PC-3 (cell line): ENCODE data around the gene TMEM129. TPM values are rescaled to one million over a fixed set of nuclear protein-coding genes. Genes with fewer than 3 reads are reported as not detected.
A peak's percentile ranks its signal among the peaks of the same experiment; 100 is the strongest.

Experiments
- ATAC-seq: fragments of 200-7000 bp; cut with Tn5 transposase; 2 replicates; pipeline ENCODE4 v1.9.1; 2020; ENCODE audit warnings: mild to moderate bottlenecking, moderate library complexity
- BruUV-seq: library from RNA; stranded (reverse); fragments of 400-500 nt; replicated peaks from 2 replicates; lab custom pipeline; 2021; lab: Mats Ljungman, UMichigan
- CTCF ChIA-PET: fragments of 300-600 bp; sonication (Branson Sonifier 250); formaldehyde crosslinking; loops from one replicate; lab custom pipeline; 2022; ENCODE audit warnings: antibody characterized with exemption; lab: Charles Lee
- POLR2A ChIA-PET: fragments of 300-600 bp; sonication (Branson Sonifier 250); formaldehyde crosslinking; loops from one replicate; lab custom pipeline; 2022; ENCODE audit warnings: antibody characterized with exemption; ENCODE audit not compliant: unreplicated experiment; lab: Charles Lee
- DNase-seq: peaks from one replicate; pipeline ENCODE4 v3.0.0-alpha.2; 2015
- H2AFZ ChIP-seq: fragments of 300-600 bp; sonication (generic); 2 replicates; pipeline ENCODE4 v1.6.0; 2016; ENCODE audit warnings: antibody characterized with exemption, low read length
- H3F3A ChIP-seq: fragments of 300-600 bp; sonication (generic); one replicate; pipeline ENCODE4 v1.6.0; 2017; ENCODE audit warnings: antibody characterized with exemption, low read length, control low read depth, mild to moderate bottlenecking; ENCODE audit not compliant: unreplicated experiment
- H3K27ac ChIP-seq: fragments of 300-600 bp; sonication (generic); 2 replicates; pipeline ENCODE4 v1.5.1; 2016; ENCODE audit warnings: mild to moderate bottlenecking, low read length
- H3K27me3 ChIP-seq: fragments of 300-600 bp; sonication (generic); 2 replicates; pipeline ENCODE4 v1.6.1; 2016; ENCODE audit warnings: low read length, mixed read lengths
- H3K36me3 ChIP-seq: fragments of 300-600 bp; sonication (generic); 2 replicates; pipeline ENCODE4 v1.6.1; 2016; ENCODE audit warnings: low read depth, mixed run types, low read length, mixed read lengths
- H3K4me1 ChIP-seq: fragments of 300-600 bp; sonication (generic); 2 replicates; pipeline ENCODE4 v1.5.1; 2016; ENCODE audit warnings: low read length; ENCODE audit not compliant: insufficient read depth
- H3K4me2 ChIP-seq: fragments of 300-600 bp; sonication (generic); 2 replicates; pipeline ENCODE4 v1.6.0; 2016; ENCODE audit warnings: low read length
- H3K4me3 ChIP-seq: fragments of 300-600 bp; sonication (generic); 2 replicates; pipeline ENCODE4 v1.5.1; 2016; ENCODE audit warnings: mild to moderate bottlenecking, low read length, mixed read lengths
- H3K79me2 ChIP-seq: fragments of 300-600 bp; sonication (generic); 2 replicates; pipeline ENCODE4 v1.6.1; 2017; ENCODE audit warnings: low read length, mixed read lengths
- H3K9ac ChIP-seq: fragments of 300-600 bp; sonication (generic); 2 replicates; pipeline ENCODE4 v1.6.0; 2016; ENCODE audit warnings: mild to moderate bottlenecking, low read length
- H3K9me2 ChIP-seq: fragments of 300-600 bp; sonication (generic); replicated peaks from 2 replicates; pipeline ENCODE4 v1.6.1; 2016; ENCODE audit warnings: mixed run types, low read length, mixed read lengths
- H3K9me3 ChIP-seq: fragments of 300-600 bp; sonication (generic); 2 replicates; pipeline ENCODE4 v1.6.1; 2016; ENCODE audit warnings: low read length, mixed read lengths
- H4K20me1 ChIP-seq: fragments of 300-600 bp; sonication (generic); 2 replicates; pipeline ENCODE4 v1.6.1; 2016; ENCODE audit warnings: low read length, mixed read lengths
- CTCF ChIP-seq: fragments of 300-600 bp; sonication (generic); conservative IDR thresholded peaks from 2 replicates; pipeline ENCODE4 v1.5.1; 2017; ENCODE audit warnings: antibody characterized with exemption, low read depth, mild to moderate bottlenecking, low read length
- EZH2 ChIP-seq: fragments of 300-600 bp; sonication (generic); IDR thresholded peaks from one replicate; pipeline ENCODE4 v1.6.1; 2017; ENCODE audit warnings: antibody characterized with exemption, mild to moderate bottlenecking, low read length; ENCODE audit not compliant: unreplicated experiment
- EZH2phosphoT487 ChIP-seq: fragments of 300-600 bp; sonication (generic); IDR thresholded peaks from 2 replicates; pipeline ENCODE4 v1.6.1; 2018; ENCODE audit warnings: mild to moderate bottlenecking, antibody characterized with exemption, low read length, borderline replicate concordance
- intact Hi-C: fragments of 100-400 bp; cut with micrococcal nuclease; formaldehyde crosslinking; loops from 2 replicates; pipeline ENCODE4 v1.9.0; 2023
- total RNA-seq: library from RNA; depleted of rRNA; stranded (reverse); fragments of >200 nt; gene quantifications from 2 replicates; pipeline ENCODE4 v1.2.3, GENCODE V29; 2014

TMEM129 gene
- total RNA-seq, 1 experiment from 2014 or later, result 28.6 TPM

- ChIA-PET POLR2A (interaction anchor here (0.7 kb wide), 1 partner anchor 18 kb away, joined by 7 read pairs; no protein-coding TSS in a partner anchor), CTCF (interaction anchor here (0.5 to 1.0 kb wide), 2 partner anchors 21 to 37 kb away, joined by 3 to 5 read pairs; no protein-coding TSS in a partner anchor)
- Histone ChIP-seq H3K4me1 (peaks cover 23% of the 10 kb centered on the region), H3K9ac (peak overlapping the region; percentile 99; the same call in 1 of the 2 replicates), H4K20me1 (peaks cover 14% of the 10 kb centered on the region; the same call in 1 of the 2 replicates), H3K79me2 (peaks cover 89% of the 10 kb centered on the region), H3K27me3 (no peaks in the 10 kb centered on the region), H3K4me3 (peak overlapping the region; percentile 96), H3K27ac (no peak overlapping the region), H3K9me3 (no peaks in the 10 kb centered on the region), H3K9me2 (no peaks in the 10 kb centered on the region), H2AFZ (no peak overlapping the region), H3K36me3 (peaks cover 7% of the 10 kb centered on the region; the same call in 1 of the 2 replicates), H3F3A (no peaks in the 10 kb centered on the region), H3K4me2 (peak overlapping the region; percentile 86)
- intact Hi-C loops, result no loop called here
- TF ChIP-seq EZH2 (no peak), CTCF (no peak), EZH2phosphoT487 (no peak)
- no TSS peak for BruUV-seq
- ATAC-seq (no peak), DNase-seq (peak; percentile 41)
Measured at GRCh38 chr4:1714303-1715001, 6.7 kb downstream of the TMEM129 start.

GRCh38 chr4:1713003-1713851 lies 7.9 kb downstream of the TMEM129 start:
- ATAC-seq, result peak; percentile 20
- POLR2A ChIA-PET, result no interaction called here

More at GRCh38 chr4:1713003-1713851, 7.9 kb downstream of the TMEM129 start:
- Histone ChIP-seq H4K20me1 (peaks cover 24% of the 10 kb centered on the region; the same call in 1 of the 2 replicates), H3K9me2 (no peaks in the 10 kb centered on the region), H3K4me3 (peak overlapping the region; percentile 96), H3K4me2 (peak overlapping the region; percentile 86), H3F3A (no peaks in the 10 kb centered on the region), H3K79me2 (peaks cover 89% of the 10 kb centered on the region), H3K36me3 (peaks cover 7% of the 10 kb centered on the region; the same call in 1 of the 2 replicates), H2AFZ (peak overlapping the region; percentile 60), H3K9ac (peak overlapping the region; percentile 99), H3K27ac (peak overlapping the region; percentile 95), H3K9me3 (no peaks in the 10 kb centered on the region), H3K4me1 (peaks cover 26% of the 10 kb centered on the region), H3K27me3 (no peaks in the 10 kb centered on the region)
- DNase-seq, result no peak
- intact Hi-C loops, result no loop called here
- BruUV-seq, result TSS peak; percentile 65
- CTCF ChIA-PET, result no interaction called here
- TF ChIP-seq EZH2 (no peak), EZH2phosphoT487 (no peak), CTCF (no peak)
